Bronchial epithelial cell (primary cell): ENCODE measurements around the gene NRP1. TPM values are rescaled to one million over a fixed set of nuclear protein-coding genes. Genes with fewer than 3 reads are reported as not detected.

Experiments
- DNase-seq: peaks from one replicate; pipeline ENCODE4 v3.0.0-alpha.2; 2010; ENCODE audit warnings: low read depth
- FAIRE-seq: peaks from 2 replicates; lab custom pipeline; 2011; peaks lifted over from hg19 to GRCh38; lab: Jason Lieb, UNC
- H3K27me3 ChIP-seq: 2 replicates; pipeline ENCODE4 v1.5.1; 2011; ENCODE audit warnings: low read length; ENCODE audit not compliant: control insufficient read depth, insufficient read depth
- H3K36me3 ChIP-seq: 2 replicates; pipeline ENCODE4 v1.5.1; 2011; ENCODE audit warnings: low read length; ENCODE audit not compliant: control insufficient read depth, insufficient read depth
- H3K4me3 ChIP-seq: 2 replicates; pipeline ENCODE4 v1.5.1; 2011; ENCODE audit warnings: mild to moderate bottlenecking, low read depth, low read length, control low read depth
- total RNA-seq: library from RNA; depleted of rRNA; stranded (reverse); fragments of >200 nt; gene quantifications from 2 replicates; pipeline ENCODE4 v1.2.1, GENCODE V29; 2014
- TF ChIP-seq, protein P1 (sequence below): IDR thresholded peaks from 2 replicates; pipeline ENCODE4 v1.5.1; 2011; ENCODE audit warnings: mild to moderate bottlenecking, moderate library complexity, low read length, control low read depth, inconsistent platforms; ENCODE audit not compliant: insufficient read depth, severe bottlenecking

Gene NRP1
- total RNA-seq, 1 donor from 2014 or later: 21.6 TPM

DNA sequence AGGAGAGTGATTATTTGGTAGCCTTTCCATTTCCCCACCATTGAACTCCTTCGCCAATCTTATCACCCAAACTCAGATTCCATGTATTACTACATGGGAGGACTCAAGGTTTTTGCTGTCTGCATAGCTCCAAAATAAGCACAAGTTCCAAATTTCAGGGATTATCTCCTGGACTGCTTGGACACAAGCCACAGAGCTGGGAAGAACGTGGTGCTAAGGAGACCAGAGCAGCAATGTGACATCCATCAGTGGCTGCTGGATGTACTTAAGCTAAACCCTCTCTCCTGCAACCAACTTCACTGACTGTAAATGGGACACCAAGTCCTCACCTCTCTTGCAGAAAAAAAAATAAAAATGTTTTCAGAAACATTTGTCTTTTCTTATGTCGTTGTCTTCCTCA, 56.3 kb downstream of the NRP1 start:
- Histone ChIP-seq H3K36me3 (peaks cover 6% of the 10 kb centered on the region), H3K4me3 (no peak overlapping the region), H3K27me3 (no peaks in the 10 kb centered on the region)
- DNase-seq: no peak
- TF ChIP-seq, protein P1, sequence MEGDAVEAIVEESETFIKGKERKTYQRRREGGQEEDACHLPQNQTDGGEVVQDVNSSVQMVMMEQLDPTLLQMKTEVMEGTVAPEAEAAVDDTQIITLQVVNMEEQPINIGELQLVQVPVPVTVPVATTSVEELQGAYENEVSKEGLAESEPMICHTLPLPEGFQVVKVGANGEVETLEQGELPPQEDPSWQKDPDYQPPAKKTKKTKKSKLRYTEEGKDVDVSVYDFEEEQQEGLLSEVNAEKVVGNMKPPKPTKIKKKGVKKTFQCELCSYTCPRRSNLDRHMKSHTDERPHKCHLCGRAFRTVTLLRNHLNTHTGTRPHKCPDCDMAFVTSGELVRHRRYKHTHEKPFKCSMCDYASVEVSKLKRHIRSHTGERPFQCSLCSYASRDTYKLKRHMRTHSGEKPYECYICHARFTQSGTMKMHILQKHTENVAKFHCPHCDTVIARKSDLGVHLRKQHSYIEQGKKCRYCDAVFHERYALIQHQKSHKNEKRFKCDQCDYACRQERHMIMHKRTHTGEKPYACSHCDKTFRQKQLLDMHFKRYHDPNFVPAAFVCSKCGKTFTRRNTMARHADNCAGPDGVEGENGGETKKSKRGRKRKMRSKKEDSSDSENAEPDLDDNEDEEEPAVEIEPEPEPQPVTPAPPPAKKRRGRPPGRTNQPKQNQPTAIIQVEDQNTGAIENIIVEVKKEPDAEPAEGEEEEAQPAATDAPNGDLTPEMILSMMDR: no peak
- no peak for FAIRE-seq

DNA sequence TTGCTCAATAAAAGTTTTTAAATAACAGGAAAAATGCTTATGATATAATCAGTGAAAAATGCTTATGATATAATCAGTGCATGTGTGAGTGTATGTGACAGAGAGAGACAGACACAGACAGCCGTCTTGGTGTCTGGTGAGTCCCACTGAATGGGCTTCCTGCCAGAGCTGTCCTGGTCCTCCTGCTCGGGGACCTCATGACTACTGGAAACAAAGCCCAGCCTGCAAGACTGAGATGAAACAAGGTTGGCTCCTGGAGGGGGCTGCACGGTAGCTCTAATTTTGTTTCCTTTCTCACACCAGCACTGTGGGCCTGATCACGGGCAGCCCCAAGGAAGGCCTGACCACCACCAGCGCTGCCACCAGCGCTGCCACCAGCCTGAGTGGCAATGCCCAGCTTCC, 57.3 kb downstream of the NRP1 start:
- FAIRE-seq: no peak
- peaks cover 6% of the 10 kb centered on the region for H3K36me3 ChIP-seq
- TF ChIP-seq, protein P1: no peak
- no peak for DNase-seq
- H3K27me3 ChIP-seq: no peaks in the 10 kb centered on the region
- no peak overlapping the region for H3K4me3 ChIP-seq

DNA sequence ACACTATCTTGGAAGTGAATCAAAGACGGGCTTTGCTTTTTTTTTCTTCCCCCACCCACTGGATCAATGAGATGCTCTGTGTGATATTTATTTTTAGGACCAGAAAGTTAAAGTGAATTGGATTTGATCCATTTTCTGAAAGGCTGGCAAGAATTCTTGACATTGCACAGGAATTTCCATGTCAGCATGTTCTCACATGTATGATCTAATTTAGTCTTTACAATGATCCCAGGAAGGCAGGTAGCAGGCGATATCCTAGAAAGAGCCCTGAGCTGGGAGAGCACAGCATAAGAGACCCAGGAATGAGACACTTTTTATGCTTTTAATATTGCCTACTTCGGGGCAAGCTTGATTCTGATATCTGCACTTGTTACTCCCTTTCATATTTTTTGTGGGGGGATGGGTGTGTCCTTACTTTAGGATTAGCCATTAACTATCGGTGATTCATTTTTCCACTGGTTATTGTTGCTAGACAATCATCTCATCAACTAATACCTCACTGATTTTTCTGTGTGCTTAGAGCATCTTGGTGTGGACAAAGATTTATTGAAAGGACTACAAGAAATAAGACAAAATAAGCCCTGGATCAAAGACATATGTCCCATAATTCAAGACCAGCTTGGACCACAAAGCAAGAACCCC, 58.1 kb downstream of the NRP1 start:
- H3K4me3 ChIP-seq: no peak overlapping the region
- H3K36me3 ChIP-seq: peaks cover 4% of the 10 kb centered on the region
- DNase-seq (peak; percentile 73), FAIRE-seq (no peak)
- TF ChIP-seq, protein P1: no peak
- H3K27me3 ChIP-seq: no peaks in the 10 kb centered on the region

DNA sequence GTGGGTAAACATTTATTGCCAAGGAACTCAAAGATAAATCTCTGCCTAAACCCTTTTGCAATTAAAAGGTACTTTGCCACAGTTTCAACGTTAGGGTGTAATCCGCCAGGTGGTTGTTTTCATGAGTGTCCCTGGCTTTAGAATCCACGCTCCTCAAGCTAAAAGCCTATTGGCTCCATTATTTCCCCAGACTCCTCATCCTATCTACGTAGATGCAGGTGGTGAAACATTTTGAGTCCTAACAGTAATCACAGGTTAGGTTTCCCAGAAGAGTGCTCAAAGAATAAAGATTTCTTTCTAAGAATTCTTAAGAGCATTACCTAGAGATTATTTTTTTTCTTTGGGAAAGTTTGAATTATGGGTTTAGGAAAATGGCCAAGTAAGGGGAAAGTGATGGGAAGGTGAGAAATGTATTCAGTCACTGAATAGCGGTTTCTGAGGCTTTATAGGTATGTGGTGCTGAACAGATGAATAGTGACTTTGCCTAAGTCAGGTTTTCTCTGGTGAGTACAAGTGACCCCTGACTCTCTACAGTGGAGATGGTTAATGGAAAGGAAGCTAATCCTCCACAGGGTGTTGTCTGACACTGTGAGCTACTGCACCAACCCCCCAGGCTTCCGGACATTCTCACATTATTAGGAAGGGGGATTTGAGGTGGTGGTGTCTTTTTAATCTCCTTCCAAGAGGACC, 60.2 kb downstream of the NRP1 start:
- FAIRE-seq: no peak
- Histone ChIP-seq H3K4me3 (no peak overlapping the region), H3K27me3 (no peaks in the 10 kb centered on the region), H3K36me3 (peaks cover 6% of the 10 kb centered on the region)
- TF ChIP-seq, protein P1: no peak
- no peak for DNase-seq

DNA sequence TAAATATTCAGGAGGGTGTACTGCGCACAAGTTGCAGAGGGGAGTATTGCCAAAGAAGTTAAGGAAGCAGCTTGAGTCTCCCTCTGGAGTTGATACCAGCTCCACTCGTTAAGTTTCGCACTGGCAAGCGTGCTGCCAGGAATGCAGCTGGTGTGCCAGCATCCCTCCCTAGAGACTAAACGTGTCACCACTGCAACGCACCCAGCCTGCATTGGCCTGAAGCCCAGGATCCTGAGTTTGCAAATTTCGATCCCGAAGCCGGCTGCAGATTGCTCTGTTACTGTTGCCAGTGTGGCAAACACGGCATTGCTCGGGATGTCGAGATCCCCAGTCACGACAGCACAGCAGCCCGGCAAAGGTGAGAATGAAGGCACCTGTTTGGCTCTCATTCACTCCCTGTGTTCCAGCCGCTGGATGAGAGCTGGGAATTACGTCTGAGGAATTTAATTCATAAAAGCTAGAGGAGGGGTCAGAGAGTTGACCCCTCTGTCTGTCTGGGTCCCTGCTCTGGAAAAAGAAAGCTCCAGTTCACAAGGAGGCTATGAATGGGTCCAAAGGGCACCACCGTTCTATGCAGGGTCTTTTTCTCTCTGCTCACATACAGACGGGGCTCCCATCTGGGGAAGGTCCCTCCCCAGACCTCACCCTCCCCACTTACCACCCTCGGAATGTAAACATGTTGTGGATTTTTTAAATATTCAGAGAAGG, 61.0 kb downstream of the NRP1 start:
- DNase-seq (peak; percentile 92), FAIRE-seq (peak; percentile 98)
- TF ChIP-seq, protein P1: peak; percentile 50
- H3K36me3 ChIP-seq: peaks cover 3% of the 10 kb centered on the region
- no peaks in the 10 kb centered on the region for H3K27me3 ChIP-seq
- H3K4me3 ChIP-seq: peak overlapping the region; percentile 25
